ENCODE data around the gene KLHL22. TPM values are rescaled to one million over a fixed set of nuclear protein-coding genes. Genes with fewer than 3 reads are reported as not detected.

Gene KLHL22
- total and polyA plus RNA-seq, 2 of the 4 experiments (the other 2 are of a cell fraction): 27.1 to 30.1 TPM

GRCh38 chr22:20532256-20532993, 36.8 kb upstream of the KLHL22 start:
- H4K20me1 ChIP-seq (ENCODE audit: insufficient read depth, low read length): peaks cover 76% of the 10 kb centered on the region
- BruUV-seq (replicated peaks): no TSS peak

More at GRCh38 chr22:20532256-20532993, 36.8 kb upstream of the KLHL22 start:
- peak overlapping the region; percentile 99 for H3K4ac ChIP-seq (ENCODE audit: low read depth, low read length)
- H4K8ac ChIP-seq (ENCODE audit: low read depth in 2 of 2, low read length in 2 of 2): peak overlapping the region; percentile 77 to 91
- H2BK5ac ChIP-seq (ENCODE audit: low read depth, low read length, poor library complexity, severe bottlenecking): peak overlapping the region; percentile 97
- peaks cover 41% of the 10 kb centered on the region for H3K4me1 ChIP-seq (ENCODE audit: control insufficient read depth, insufficient read depth, low read length)
- peak overlapping the region; percentile 91 for H3K27ac ChIP-seq (ENCODE audit: insufficient read depth, low read length)
- H2AFZ ChIP-seq (replicated peaks; ENCODE audit: low read length, poor library complexity): peak overlapping the region; percentile 19
- ATAC-seq (ENCODE audit: low read depth) (no peak), DNase-seq (no peak)
- dilution Hi-C loops (cut with HindIII; ENCODE audit: low sequenced_read_pairs, unreplicated experiment): no loop called here
- TF ChIP-seq ELK1 (IDR thresholded peaks at IDR 0.05; ENCODE audit: borderline replicate concordance, low read depth, low read length) (no peak), CEBPB (IDR thresholded peaks at IDR 0.05; ENCODE audit: low read depth, low read length) (no peak), POLR2A (IDR thresholded peaks at IDR 0.05; ENCODE audit: low read depth, low read length) (no peak), CHD1 (IDR thresholded peaks at IDR 0.05; ENCODE audit: low read depth, low read length) (no peak), RFX5 (IDR thresholded peaks at IDR 0.05; ENCODE audit: low read depth, low read length) (no peak)
- POLR2A ChIA-PET (ENCODE audit: unreplicated experiment): no interaction called here
- H3K9ac ChIP-seq (ENCODE audit: low read depth, low read length): peak overlapping the region; percentile 60; the same call in 1 of the 2 replicates
- H3K79me1 ChIP-seq (ENCODE audit: low read depth in 1 of 2, low read length in 2 of 2): peaks cover 27 to 80% of the 10 kb centered on the region in 2 experiments
- peak overlapping the region; percentile 65 for H4K5ac ChIP-seq (ENCODE audit: low read depth, low read length)
- peak overlapping the region; percentile 9; the same call in 1 of the 2 replicates for H3K4me2 ChIP-seq (ENCODE audit: low read depth, low read length)
- H2AK5ac ChIP-seq (ENCODE audit: low read depth, low read length): peak overlapping the region; percentile 100
- peak overlapping the region; percentile 81; the same call in 1 of the 2 replicates for H2BK20ac ChIP-seq (ENCODE audit: low read depth, low read length)
- no peaks in the 10 kb centered on the region for H3K9me3 ChIP-seq (ENCODE audit: control insufficient read depth, insufficient read depth, low read length)
- H3K27me3 ChIP-seq (ENCODE audit: control insufficient read depth, insufficient read depth, low read length): no peaks in the 10 kb centered on the region
- peaks cover 48% of the 10 kb centered on the region for H3K9me1 ChIP-seq (ENCODE audit: insufficient read depth, low read length)
- intact Hi-C loops (cut with micrococcal nuclease): no loop called here
- peak overlapping the region; percentile 88 for H2AK9ac ChIP-seq (replicated peaks; ENCODE audit: low read depth, low read length, poor library complexity)
- H3K56ac ChIP-seq (ENCODE audit: extremely low read depth, insufficient read depth, low read length): peak overlapping the region; percentile 79; the same call in 1 of the 2 replicates
- in situ Hi-C loops (cut with MboI; ENCODE audit: low sequenced_read_pairs): no loop called here
- H3K36me3 ChIP-seq (ENCODE audit: control insufficient read depth, insufficient read depth, low read length): peaks cover 25% of the 10 kb centered on the region
- WGBS, 2 experiments (ENCODE audit: extremely low coverage in 2 of 2, insufficient read length in 1 of 2): 83% methylated on average over 3 of the region's 10 CpGs; no CpG with 5 or more reads in 1 of the 2 experiments
- peak overlapping the region; percentile 96 for H3K14ac ChIP-seq (replicated peaks; ENCODE audit: low read depth, low read length)
- H4K91ac ChIP-seq (ENCODE audit: insufficient read depth, low read depth, low read length): peak overlapping the region; percentile 95
- peak overlapping the region; percentile 91 for H2BK120ac ChIP-seq (ENCODE audit: low read depth, low read length)
- H3K4me3 ChIP-seq (ENCODE audit: insufficient read depth, low read depth, low read length): no peak overlapping the region
- peak overlapping the region; percentile 94 for H3K23ac ChIP-seq (ENCODE audit: low read depth, low read length)
- H3K18ac ChIP-seq (ENCODE audit: low read depth, low read length): peak overlapping the region; percentile 35
- peak overlapping the region; percentile 54; the same call in 2 of the 3 replicates for H2BK15ac ChIP-seq (ENCODE audit: low read depth, low read length)
- CTCF ChIA-PET: no interaction called here

Data from IMR-90 (cell line).